ENCODE data around the gene CCDC174.

The CCDC174 gene

GRCh38 chr3:14658978-14659377, 7.4 kb downstream of the CCDC174 start:
- no peak for DNase-seq

- DNase-seq: no peak
Observed at GRCh38 chr3:14660942-14661341, 9.4 kb downstream of the CCDC174 start.

GRCh38 chr3:14663396-14664135, 12.0 kb downstream of the CCDC174 start:
- no peak for DNase-seq

- no peak for DNase-seq
Observed at GRCh38 chr3:14664170-14664569, 12.6 kb downstream of the CCDC174 start.

GRCh38 chr3:14672588-14672987, 21.0 kb downstream of the CCDC174 start:
- DNase-seq: no peak

GRCh38 chr3:14674841-14675240, 23.3 kb downstream of the CCDC174 start, which contains the start of gene C3orf20:
Gene C3orf20 (plus strand): TSS chr3:14675141. CDS start chr3:14682714, 7,573 bp downstream.
- DNase-seq: no peak

- no peak for DNase-seq
Observed at GRCh38 chr3:14676881-14677280, 25.3 kb downstream of the CCDC174 start.

GRCh38 chr3:14678015-14678503, 26.5 kb downstream of the CCDC174 start:
- DNase-seq: no peak

- DNase-seq: no peak
Observed at GRCh38 chr3:14680115-14680514, 28.6 kb downstream of the CCDC174 start.

- DNase-seq: no peak
Observed at GRCh38 chr3:14680716-14681115, 29.2 kb downstream of the CCDC174 start.

- no peak for DNase-seq
Observed at GRCh38 chr3:14684447-14684846, 32.9 kb downstream of the CCDC174 start.

GRCh38 chr3:14685179-14685578, 33.6 kb downstream of the CCDC174 start:
- no peak for DNase-seq

- DNase-seq: no peak
Observed at GRCh38 chr3:14687360-14687759, 35.8 kb downstream of the CCDC174 start.

GRCh38 chr3:14688525-14688924, 37.0 kb downstream of the CCDC174 start:
- no peak for DNase-seq

- no peak for DNase-seq
Observed at GRCh38 chr3:14689247-14689980, 37.9 kb downstream of the CCDC174 start.

GRCh38 chr3:14691239-14691638, 39.7 kb downstream of the CCDC174 start:
- no peak for DNase-seq

- DNase-seq: no peak
Observed at GRCh38 chr3:14691719-14692118, 40.2 kb downstream of the CCDC174 start.

- DNase-seq: no peak
Observed at GRCh38 chr3:14698601-14699244, 47.2 kb downstream of the CCDC174 start.

- no peak for DNase-seq
Observed at GRCh38 chr3:14699643-14700042, 48.1 kb downstream of the CCDC174 start.

- DNase-seq: no peak
Observed at GRCh38 chr3:14700891-14701290, 49.3 kb downstream of the CCDC174 start.

- no peak for DNase-seq
Observed at GRCh38 chr3:14701676-14702075, 50.1 kb downstream of the CCDC174 start.

- DNase-seq: no peak
Observed at GRCh38 chr3:14703128-14703750, 51.7 kb downstream of the CCDC174 start.

GRCh38 chr3:14703791-14704190, 52.2 kb downstream of the CCDC174 start:
- no peak for DNase-seq

Measured in activated naive CD4-positive, alpha-beta T cell (primary cell).